GM21723 (cell line): ENCODE data around the gene DDC.
"Not testable (repeated sequence)": the region's sequence is repeated elsewhere in the genome, so short reads cannot be mapped to it uniquely, and the experiment has no call there.

Experiments
- ATAC-seq: cut with Tn5 transposase; IDR thresholded peaks from one replicate; pipeline ENCODE4 v1.9.1; 2021; ENCODE audit warnings: mild to moderate bottlenecking, moderate library complexity; ENCODE audit not compliant: unreplicated experiment

The DDC gene

DNA sequence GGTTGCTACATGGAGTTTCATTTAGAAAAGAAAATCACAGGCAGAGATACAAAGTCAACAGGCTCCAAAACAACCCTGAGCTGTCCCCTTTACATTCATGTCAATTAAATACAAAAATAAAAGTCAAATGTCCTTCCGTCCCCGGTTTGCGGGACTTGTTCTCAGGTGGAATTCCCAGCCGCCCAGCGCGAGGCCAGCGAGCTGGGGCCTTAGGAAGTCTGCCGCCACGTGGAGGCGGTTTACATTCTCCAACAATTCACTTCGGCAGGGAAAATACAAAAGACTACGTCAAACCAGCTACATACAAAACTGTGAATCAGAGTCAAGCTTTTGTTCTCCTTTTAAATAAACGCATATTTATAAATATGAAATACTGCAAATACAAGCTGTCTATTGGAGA, 25.3 kb upstream of the DDC start:
- ATAC-seq, result no peak

DNA sequence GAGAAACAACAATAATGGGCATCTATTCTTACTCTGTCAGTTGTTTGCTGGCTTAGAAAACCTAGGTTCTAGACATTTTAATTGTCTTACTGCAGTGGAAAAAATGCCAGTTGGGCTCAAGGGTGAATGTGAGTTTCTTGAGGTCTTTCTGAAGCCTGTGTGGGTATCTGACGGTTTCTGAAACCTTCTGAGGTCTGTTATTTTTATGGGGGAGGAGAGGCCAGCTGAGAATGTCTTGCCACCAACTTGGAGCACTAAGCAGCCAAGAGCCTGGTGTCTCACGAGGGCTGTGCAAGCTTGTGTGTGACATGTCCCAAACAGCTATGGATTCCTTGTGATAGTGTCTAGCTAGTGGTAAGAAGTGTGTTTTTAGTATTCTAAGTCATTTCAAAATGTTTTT, 24.2 kb upstream of the DDC start:
- ATAC-seq, result no peak

DNA sequence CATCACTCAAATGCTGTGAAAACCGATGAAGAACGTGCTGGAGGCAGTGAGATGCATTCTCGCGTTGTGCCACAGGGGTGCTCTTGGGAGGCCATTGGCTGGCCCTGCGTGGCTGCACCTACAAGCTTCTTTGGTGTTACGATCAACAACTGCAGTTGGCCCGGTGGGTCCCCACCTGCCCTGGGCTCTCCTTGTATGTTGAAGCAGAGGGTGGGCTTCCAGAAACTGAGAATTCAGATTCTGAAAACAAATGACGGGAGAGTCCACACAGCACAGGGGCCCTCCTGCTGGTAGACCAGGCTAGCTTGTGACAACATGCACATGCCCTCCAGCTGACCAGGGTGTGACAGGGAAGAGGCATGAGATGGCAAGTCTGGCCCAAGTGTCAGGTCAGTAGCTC, 23.7 kb upstream of the DDC start:
- ATAC-seq, result no peak

DNA sequence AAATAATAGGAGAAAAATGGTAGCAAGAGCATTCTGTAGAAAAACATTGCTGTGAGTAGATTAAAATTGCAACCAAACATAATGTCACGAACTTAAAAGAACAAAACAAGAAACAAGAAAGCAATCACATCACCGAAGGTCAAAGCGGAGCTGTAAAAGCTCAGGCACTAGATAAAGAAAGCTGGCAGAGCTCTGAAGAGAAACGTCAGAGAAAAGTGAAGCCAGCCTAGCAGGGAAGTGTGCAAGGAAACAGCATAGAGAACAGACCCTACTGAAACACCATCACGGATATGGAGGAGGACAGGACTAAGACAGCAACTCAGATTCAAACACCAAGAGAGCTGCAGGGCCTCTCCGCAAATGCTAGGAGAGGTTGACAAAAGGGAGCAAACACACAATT, 22.5 kb upstream of the DDC start:
- no peak for ATAC-seq

DNA sequence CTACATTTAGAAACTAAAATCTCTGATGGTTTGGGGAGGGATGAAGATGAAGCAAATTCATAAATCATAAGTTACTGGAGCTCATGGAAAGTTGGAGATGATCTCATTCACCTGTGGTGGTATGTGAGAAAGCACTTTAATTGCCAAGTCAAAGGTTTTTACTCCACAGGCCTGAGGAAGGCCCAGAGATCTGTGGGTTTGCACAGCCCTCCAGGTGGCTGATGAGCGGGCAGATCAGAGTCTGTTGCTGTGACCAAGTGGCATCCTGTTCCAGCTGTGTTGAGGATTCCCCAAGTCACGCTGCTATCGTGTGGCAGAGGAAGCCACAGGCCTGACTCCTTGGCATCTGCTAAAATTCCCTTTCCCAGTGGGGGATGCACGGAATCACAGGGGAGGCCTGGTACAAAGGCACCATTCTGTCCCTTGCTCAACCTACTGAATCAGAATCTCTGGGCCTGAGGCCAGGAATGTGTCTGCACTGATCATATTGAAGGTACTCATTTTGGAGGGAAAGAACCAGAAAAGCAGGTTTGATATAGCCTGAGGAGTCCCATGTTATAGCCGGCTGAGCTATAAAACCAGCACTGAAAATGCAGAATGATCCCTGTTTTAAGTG, 19.7 kb upstream of the DDC start:
- no peak for ATAC-seq

DNA sequence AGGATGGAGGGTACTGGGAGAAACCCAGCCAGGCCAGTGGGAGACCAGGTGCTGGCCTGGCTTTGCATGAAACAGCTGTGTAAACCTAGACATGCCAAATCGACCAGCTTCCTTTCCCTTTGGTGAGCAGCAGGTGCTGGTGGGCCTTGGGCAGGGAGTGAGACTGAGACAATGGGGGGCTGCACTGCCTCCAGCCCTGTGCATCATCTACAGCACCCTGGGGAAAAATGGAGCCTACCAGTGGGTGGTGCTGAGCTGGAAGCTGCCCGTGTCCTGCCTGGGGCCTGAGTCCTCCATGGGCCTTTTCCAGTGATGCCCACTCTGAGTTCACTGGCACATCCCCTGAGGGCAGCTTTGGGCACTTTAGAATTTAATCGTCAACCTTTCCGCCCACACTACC, 19.2 kb upstream of the DDC start:
- no peak for ATAC-seq

DNA sequence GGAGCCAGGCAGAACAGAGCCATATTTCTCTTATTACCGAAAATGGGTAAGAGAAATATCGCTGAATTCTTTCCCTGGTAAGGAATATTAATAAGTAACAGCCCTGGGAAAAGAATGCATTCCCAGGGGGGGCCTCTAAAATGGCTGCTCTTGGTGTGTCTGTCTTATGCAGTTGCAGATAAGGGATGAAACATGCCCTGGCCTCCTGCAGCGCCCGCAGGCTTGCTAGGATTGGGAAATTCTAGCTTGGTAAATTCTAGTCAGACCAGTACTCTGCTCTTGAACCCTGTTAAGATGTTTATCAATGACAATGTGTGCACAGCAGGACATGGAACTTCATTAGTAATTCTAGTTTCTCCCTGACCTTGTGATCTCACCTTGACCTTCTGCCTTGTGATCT, 18.1 kb upstream of the DDC start:
- not testable (repeated sequence) for ATAC-seq

DNA sequence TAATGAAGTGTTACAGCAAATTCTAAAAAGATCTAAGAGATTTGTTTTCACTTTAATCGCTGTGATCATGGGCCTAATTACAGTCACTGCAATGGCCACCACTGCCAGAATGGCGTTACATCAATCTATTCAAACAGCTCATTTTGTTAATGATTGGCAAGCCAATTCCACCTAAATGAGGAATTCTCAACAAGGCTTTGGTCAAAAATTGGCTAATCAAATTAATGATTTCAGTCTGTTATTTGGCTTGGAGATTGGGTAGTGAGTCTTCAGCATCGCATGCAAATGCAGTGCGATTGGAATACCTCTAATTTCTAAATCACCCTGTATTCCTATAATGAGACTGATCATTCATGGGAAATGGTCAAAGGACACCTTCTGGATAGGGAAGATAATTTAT, 17.1 kb upstream of the DDC start:
- not testable (repeated sequence) for ATAC-seq

DNA sequence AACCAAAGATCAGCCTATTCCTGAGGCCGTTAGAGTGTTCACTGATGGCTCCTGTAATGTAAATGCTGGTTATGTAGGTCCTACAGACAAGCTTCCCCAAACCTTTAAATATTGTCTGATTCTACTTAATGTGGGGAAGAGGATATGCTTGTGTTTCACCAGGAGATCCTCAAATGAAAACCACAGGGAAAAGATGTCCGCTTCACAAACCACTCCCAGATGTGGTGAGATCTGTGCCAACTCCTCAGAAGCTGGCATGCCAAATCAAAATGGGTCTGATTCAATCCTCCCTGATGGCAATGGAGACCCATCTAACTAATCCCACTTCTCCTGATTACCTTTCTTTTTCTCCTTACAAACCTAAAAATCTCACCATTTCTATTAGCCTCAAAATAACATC, 15.5 kb upstream of the DDC start:
- not testable (repeated sequence) for ATAC-seq

DNA sequence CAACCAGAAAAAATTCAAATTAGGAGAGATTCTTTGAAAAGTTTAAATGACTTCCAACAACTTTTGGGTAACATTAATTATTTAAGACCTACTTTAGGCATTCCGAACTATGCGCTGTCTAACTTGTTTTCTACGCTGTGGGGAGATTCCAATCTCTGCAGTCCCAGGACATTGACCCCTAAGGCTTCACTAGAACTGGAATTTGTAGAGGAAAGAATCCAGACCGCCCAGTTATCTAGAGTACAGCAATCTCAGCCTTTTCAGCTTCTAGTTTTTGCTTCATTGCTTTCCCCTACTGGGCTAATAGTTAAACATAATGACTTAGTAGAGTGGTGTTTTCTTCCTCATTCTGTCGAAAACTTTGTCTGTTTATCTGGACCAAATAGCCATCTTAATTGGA, 14.9 kb upstream of the DDC start:
- no peak for ATAC-seq

DNA sequence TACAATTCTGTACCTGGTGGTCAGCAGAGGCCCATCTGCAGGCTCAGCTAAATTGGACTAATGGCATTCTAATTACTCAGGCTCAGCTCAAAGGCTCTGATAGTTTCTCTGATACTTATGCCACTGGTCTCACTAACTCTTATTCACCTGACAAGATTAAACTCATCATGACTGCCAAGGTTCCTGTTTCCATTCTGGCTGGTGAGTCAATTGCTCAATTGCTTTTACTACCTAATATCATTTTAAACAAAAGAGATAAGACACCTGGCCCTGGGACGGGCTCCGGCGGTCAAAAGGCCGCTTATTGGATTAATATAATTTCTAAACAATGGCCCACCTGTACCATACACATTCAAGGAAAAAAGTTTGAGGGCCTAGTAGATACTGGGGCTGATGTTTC, 12.9 kb upstream of the DDC start:
- not testable (repeated sequence) for ATAC-seq

DNA sequence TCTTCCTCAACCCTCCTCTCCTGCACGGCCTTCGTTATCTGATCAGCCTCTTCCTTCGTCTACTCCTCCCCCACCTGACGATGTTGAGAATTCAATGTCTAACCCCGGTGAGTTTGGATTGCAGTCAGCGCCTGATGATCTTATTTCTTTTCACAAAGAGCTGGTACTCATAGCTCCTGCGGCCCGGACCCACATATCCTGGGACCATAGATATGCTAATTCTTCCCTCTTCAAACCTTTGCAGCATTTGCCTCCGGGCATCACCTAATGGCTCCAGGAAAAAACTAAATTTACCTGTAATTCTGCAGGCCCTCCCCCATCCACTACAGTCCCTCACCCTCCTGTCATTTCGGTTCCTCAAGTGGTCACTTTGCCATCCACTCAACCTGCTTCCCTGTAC, 12.4 kb upstream of the DDC start:
- no peak for ATAC-seq

DNA sequence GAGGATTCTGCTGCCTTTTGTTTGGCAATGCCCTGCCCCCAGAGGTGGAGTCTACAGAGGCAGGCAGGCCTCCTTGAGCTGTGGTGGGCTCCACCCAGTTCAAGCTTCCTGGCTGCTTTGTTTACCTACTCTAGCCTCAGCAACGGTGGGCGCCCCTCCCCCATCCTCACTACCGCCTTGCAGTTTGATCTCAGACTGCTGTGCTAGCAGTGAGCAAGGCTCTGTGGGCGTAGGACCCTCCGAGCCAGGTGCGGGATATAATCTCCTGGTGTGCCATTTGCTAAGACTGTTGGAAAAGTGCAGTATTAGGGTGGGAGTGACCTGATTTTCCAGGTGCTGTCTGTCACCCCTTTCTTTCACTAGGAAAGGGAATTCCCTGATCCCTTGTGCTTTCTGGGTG, 11.2 kb upstream of the DDC start:
- ATAC-seq, result not testable (repeated sequence)

DNA sequence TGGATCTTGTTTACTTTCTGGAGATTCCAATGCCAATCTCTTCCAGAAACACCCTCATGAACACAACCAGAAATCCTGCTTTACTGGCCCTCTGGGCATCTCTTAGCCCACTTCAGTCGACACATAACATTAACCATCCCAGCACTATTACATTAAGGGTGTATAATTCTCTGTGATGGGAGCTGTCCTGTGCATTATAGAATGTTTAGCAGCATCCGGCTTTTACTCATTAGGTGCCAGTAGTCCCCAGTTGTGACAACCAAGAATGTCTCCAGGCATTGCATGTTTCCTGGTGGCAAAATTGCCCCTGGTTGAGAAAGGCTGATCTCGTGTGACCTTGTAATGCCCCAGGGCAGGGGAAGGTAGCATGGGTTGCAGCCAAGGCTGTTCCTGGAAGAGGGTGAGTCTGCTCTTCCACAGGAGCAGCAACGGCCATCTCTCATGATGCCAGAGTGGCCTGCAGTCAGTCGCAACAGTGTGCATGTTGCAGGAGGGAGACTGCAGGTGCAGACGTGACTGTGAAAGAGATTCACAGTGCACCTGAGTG, 2.6 kb upstream of the DDC start:
- no peak for ATAC-seq

DNA sequence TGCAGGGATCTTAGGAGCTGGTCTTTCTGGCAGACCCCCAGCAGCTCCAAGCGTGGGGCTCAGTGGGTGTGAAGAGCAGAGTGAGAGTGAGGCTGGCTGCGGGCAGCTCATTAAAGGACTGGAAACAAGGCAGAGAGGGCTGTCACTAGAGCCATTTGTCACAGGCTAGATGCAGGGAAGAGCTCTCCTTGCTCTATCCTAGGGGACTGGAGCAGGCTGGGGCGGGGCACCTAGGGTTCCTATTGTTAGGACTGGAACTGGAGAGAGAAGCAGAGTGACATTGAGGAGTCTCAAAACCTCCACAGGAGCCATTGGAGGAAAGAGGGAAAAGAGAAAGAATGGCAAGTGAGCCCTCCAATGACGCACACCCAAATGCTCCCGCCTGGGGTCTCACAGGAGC, 772 bp upstream of the DDC start:
- ATAC-seq, result no peak

DNA sequence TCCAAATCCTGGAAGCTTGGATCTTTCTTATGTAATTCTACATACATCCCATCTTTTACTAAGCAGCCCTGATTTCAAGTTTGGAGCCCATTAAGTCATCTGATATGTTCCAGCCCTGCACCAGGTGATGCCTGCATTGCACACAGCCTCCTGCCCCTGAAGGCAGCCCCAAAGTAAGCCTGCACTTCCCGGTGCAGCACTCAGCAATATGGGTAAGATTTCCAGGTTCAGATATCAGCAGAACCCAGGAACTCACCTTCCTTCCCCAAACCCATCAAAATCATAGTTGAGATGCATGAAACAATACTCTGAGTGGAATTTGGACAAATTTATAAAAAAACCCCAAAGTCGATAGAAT, 333 bp upstream of the DDC start:
- ATAC-seq, result no peak

DNA sequence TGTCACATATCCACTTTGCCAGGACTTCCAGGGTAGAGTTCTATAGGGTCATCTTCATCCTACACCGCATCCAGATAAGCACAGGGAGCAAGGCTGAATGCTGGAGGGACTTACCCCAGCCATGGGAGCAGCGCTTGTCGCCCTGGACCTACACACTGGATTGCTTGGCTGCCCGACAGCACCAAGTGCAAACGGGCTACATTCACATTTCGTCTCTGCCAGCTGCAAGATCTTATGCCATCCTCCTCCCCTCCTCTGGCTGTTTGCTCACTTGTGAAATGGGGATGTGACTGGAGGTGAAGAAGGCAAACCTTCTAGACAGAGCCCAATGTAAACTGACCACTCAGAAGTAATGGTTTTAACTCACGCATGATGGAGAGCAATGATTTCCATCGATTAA, 1.0 kb downstream of the DDC start:
- no peak for ATAC-seq

DNA sequence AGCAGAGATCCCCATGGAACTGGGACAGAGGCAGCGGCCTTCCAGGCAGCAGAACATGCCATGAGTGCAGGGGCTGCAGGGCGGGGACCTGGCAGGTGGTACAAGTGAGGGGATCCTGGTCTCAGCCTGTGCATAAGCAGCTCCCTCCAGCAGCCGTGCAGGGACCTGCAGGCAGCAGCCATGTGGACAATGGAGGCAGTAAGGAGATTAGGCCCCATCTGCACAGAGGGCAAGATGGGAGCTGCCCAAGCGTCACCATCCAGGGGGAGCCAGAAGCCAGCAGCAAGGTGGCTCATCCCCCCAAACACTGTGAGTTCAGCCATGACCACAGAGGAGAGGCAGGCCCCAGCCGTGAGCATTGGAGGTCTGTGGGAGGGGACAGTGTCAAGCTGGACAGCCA, 3.1 kb downstream of the DDC start:
- ATAC-seq, result no peak

DNA sequence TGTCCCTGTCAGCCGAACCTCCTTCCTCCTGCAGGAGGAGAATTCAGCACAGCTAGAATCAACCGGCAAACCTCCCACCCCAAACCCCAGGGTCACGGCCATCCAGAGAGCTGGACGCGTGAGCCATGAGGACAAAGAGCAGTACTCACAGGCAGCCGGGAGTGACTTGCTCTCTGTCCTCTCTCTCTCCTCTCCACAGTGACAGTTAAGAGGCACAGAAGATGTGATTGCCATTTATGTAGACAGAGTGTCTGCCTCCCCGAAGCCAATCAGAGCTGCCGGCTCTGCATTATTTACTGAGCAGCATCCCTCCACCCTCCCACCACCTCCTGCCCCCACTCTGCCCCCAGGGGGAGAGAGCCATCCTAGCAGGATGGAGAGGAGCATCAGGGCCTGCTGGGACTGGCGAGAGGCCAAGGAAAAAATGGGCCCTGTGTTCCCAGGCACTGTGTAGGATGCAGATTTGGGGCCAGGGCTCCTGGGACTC, 4.3 kb downstream of the DDC start:
- ATAC-seq, result no peak

DNA sequence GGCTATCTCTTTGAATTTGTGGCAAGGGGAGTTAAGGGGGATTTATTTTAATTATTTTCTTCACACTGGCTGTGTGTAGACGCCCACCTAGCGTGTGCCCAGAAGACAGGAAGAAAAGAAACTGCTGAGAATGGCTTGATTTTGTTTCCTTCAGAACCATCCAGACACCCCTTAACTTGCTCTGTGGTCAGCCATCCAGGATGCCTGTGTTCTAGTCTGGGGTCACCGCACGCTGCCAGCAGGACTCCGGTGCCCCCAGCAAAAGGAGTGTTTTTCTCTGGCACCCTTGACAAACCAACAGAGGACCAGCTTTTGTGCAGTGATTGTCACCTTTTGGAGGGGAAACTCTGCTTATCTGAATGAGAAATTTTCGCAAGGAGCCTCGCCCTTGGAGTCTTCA, 5.3 kb downstream of the DDC start:
- no peak for ATAC-seq

DNA sequence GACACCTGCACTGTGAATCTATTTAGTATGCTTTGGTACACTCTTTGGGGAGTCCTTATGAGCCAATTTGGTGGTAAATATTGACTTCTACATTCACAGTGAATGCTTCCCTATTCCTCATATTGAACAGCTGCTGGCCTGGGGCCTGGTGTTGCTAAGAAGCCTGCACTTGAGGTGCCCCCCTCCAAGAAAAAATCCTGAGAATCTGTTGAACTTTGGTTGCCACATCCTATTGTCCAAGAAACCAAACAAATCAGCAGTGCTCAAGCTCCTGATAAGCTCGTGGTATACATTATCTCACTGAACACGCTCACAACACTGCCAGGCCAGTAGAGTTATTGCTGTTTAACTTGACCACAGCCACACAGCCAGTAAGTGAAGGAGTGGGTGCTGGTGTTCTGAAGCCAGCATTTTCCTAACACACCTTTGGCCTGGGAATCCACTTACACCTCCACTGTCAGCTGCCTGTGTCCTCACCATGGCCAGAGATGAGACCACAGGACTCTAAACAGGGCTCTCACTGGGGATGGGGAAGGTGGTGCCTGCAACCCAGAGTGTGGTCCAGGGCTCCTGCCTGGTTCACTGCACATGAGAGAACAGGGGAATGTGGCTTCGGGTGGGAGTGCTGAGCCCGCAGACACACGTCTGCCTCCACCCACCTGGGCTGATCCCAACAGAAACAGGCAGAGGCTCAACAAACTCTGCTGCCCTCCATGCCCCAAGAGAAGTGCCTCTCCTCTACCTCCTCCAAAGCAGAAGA, 6.7 kb downstream of the DDC start:
- ATAC-seq, result no peak

DNA sequence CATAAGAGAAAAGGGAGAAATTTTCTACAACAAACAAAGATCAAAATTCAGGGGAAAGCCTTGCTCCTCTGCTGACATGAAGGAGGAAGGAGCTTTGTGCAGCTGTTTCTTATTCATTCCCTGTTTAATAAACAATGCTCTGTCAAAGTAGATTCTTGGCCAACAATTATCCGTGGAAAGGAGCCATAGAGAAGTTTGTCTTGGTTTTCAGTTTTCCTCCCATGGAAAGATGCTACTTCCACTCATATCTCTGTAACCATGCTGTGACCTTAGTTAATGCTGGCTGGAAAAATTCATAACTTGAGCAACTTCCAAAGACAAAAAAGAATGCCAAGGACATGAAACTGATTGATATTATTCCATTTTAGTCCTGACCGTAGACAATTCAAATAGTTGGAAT, 8.1 kb downstream of the DDC start:
- ATAC-seq, result no peak
